Measurements from ENCODE around the gene SPOCK1.

Gene SPOCK1

DNA sequence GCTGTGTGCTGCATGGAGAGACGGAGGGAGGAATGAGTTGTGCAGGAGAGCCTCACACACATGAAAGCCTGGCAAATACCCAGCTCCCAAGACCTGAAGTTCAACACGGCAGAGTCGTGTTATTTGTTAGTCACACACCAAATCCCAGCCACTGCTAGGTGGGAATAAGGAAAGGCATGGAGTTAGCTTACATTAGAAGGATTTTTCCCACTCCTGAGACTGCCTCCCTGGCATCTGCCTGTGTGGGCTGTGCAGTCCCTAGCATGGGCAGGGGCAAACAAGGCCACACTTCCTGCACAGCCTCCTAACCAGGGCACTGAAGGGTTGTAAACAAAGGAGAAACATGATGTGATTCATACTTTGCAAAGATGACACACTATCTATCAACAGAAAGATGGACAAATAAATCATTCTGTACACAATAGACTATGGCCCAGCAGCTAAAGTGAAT lies 306.8 kb downstream of the SPOCK1 start:
- DNase-seq (ENCODE audit: low spot score): no peak

DNA sequence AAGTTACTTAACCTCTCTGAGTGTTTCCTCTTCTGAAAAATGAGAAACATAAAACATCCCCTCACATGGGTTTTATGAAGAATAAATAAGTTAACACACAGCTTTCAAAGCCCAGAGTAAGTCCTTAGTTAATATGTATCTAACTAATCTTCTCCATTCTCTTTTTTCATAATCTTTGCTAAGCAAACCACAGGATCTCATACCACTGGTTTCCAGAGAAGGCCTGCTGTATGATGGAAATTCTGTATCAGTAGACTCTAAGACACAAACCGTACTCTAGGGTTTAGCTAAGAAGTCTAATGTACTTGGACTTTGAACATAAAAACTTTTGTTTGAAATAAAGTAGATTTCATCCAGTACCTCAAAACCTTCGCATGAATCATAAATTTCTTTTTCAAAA lies 307.9 kb downstream of the SPOCK1 start:
- no peak for DNase-seq (ENCODE audit: low spot score)

DNA sequence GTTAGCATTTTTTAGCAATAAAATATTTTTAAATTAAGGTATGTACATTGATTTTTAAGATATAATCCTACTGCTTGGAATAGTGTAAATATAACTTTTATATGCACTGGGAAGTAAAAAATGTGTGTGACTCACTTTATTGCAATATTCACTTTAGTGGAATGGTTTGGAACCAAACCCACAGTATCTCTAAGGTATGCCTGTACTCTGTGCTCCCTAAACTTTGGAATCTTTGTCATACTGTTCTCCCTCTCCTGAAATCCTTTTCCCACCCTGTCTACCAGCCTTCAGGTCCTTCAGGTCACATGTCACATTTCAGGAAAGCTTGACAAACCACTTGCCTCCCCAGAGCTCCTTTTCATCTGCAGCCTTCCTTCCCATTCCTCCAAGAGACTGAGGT lies 308.7 kb downstream of the SPOCK1 start:
- DNase-seq (ENCODE audit: low spot score): no peak

- DNase-seq (ENCODE audit: low spot score): no peak
These were observed 309.1 kb downstream of the SPOCK1 start for GRCh38 chr5:137190031-137190430.

DNA sequence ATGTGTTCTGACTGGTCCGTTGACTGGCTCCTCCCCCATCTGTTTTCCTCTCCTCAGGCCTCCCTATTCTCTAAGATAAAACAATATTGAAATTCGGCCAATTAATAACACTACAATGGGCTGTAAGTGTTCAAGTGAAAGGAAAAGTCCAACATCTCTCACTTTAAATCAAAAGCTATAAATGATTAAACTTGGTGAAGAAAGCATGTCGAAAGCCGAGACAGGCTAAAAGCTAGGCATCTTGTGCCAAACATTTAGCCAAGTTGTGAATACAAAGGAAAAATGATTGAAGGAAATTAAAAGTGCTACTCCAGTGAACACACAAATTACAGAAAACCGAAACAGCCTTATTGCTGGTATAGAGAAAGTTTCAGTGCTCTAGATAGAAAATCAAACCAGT lies 310.6 kb downstream of the SPOCK1 start:
- no peak for DNase-seq (ENCODE audit: low spot score)

- no peak for DNase-seq (ENCODE audit: low spot score)
These were observed 312.2 kb downstream of the SPOCK1 start for GRCh38 chr5:137186759-137187461.

DNA sequence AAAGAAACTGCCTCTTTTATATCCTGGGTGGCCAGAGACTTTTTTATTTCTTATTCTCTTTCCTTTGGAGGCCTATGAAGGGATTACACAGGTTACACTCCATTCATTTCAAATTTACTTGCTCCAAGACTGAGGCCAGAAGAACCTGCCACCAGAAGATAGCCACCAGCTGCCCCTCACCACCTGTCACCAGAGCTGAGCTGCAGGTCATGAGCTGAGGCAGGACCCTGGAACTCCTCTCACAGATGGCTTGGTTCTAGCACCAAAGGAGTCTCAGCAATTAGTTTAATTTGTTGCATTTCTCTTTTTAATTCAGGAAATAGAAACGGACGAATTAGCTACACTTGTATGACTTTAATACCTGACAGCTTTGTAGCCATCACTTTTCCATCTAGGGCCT lies 313.9 kb downstream of the SPOCK1 start:
- no peak for DNase-seq (ENCODE audit: low spot score)

- DNase-seq (ENCODE audit: low spot score): no peak
These were observed 314.4 kb downstream of the SPOCK1 start for GRCh38 chr5:137184734-137185133.

DNA sequence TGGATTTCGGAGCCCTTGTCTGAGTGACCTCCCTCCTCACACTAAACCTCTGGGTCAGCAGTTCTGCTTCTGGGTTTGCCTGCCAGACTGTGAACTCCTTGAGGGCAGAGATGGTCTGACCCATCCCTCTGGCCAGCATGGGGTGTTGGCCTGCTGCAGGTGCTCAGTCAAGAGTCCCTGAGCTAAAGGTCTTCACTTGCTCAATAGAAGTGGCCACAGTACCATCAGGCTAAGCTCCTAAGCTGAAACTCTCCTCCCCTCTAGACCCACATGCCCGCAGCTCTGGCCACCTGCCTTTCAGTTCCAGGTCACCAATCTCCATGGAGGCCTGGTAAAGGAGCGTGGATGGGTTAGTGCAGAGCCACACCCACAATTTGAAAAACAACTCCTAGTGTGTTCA lies 316.6 kb downstream of the SPOCK1 start:
- no peak for DNase-seq (ENCODE audit: low spot score)

- DNase-seq (ENCODE audit: low spot score): no peak
These were observed 317.5 kb downstream of the SPOCK1 start for GRCh38 chr5:137181667-137182066.

- no peak for DNase-seq (ENCODE audit: low spot score)
These were observed 319.9 kb downstream of the SPOCK1 start for GRCh38 chr5:137179203-137179602.

DNA sequence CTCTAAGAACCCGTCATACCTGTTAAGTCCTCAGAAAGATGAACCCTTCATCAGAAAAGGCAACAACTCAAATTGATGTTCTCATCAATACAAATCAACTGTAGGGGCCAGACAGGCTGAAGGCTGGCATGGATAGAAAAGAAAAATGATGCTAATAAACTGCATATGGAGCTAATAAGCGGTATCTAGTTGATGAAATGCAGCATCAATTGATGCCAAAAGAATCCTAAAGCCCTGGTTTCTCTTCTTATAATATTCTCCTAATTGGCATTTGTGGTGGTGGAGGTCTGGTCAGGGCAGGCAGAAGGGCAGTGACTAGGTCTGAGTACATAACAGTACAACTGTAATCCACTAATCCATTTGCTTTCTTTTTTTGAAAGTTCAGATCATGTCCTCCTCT lies 322.5 kb downstream of the SPOCK1 start:
- DNase-seq (ENCODE audit: low spot score): no peak

- DNase-seq (ENCODE audit: low spot score): no peak
These were observed 323.0 kb downstream of the SPOCK1 start for GRCh38 chr5:137176126-137176525.

GRCh38 chr5:137174196-137174595 lies 324.9 kb downstream of the SPOCK1 start:
- no peak for DNase-seq (ENCODE audit: low spot score)

- no peak for DNase-seq (ENCODE audit: low spot score)
These were observed 326.9 kb downstream of the SPOCK1 start for GRCh38 chr5:137172258-137172657.

DNA sequence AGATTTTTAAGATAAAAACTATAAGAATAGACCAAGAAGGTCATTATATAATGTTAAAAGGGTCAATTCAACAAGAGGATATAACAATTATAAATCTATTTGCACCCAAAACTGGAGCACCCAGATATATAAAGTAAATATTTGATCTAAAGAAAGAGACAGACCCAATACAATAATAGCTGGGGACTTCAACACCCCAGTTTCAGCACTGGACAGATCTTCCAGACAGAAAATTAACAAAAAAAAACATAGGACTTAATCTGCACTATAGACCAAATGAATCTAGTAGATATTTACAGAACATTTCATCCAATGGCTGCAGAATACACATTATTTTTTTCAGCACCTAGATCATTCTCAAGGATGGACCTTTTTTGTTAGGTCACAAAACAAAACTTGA lies 331.9 kb downstream of the SPOCK1 start:
- DNase-seq (ENCODE audit: low spot score): no peak

- DNase-seq (ENCODE audit: low spot score): no peak
These were observed 334.2 kb downstream of the SPOCK1 start for GRCh38 chr5:137164961-137165360.

GRCh38 chr5:137164536-137164935 lies 334.6 kb downstream of the SPOCK1 start:
- DNase-seq (ENCODE audit: low spot score): no peak

DNA sequence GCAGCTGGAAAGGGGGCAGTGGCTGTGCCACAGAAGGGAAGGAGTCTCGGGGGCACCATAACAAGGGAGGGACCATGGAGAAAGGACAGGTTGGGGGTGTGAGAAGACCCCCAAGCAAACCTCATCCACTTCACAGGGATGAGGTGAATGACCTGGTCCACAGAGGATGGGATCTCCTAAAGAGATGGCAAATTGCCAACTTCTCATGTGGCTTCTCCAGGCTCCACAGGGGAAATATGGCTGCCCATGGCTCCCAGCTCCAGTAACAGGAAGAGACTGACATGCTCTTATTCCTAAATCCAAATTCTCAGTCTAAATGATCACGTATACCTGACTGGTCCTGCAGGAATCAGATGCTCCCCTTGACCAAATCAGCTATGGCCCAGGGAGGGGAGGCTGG lies 340.4 kb downstream of the SPOCK1 start:
- no peak for DNase-seq (ENCODE audit: low spot score)

- DNase-seq (ENCODE audit: low spot score): no peak
These were observed 342.9 kb downstream of the SPOCK1 start for GRCh38 chr5:137156180-137156579.

- no peak for DNase-seq (ENCODE audit: low spot score)
These were observed 343.7 kb downstream of the SPOCK1 start for GRCh38 chr5:137155261-137156000.

- no peak for DNase-seq (ENCODE audit: low spot score)
These were observed 346.5 kb downstream of the SPOCK1 start for GRCh38 chr5:137152616-137153015.

DNA sequence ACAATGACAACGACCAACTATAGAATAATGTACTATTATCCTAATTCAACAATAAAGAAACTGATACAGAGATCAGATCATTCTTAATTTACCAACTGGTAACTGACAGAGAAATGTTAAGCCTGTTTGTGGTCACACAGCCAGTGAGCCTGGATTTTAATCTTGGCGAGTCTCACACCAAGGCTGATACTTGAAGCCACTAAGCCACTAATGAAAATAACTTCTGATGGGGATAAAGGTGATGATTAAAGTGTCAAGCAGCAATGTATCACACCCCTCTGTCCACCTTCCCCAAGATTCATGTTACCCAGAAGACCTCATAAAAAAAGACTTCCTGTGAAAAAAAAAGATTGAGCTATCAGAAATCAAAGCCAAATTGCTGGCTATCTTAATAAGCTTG lies 350.5 kb downstream of the SPOCK1 start:
- no peak for DNase-seq (ENCODE audit: low spot score)

- DNase-seq (ENCODE audit: low spot score): no peak
These were observed 351.0 kb downstream of the SPOCK1 start for GRCh38 chr5:137148159-137148558.

Measured in left forelimb (tissue), 1 donor.